ELR (cell line): ENCODE data around the gene ZNF155.
A peak's percentile ranks its signal among the peaks of the same experiment; 100 is the strongest.

ENCODE experiments used
- DNase-seq: peaks from one replicate; pipeline ENCODE4 v3.0.0-alpha.2; 2015; ENCODE audit warnings: low read depth

The ZNF155 gene

DNA sequence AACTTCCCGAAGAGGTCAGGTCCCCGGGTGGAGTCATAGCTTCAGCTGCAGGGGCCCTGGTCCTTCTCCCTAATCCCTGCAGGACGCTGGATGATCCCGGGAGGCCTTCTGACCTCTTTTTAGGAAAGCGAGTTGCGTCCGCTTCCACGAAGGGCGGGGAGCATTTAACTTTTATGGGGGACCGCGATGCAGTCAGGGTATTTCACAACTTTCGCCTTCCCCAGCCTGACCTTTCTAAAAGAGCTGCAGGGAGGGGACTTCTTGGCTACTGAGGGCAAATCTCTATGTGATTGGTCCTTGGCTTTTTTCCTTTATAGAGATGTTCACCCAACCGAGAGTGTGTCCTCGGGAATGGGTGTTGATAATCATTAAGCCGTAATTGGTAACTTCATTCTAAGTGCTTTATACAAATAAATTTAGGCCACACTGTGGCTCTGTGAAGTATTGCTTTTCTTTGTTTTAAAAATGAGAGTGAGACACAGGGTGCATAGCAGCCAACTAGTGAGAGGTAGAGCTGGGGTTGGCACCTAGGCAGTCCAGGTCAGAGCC lies 19.5 kb downstream of the ZNF155 start:
- peak; percentile 37 for DNase-seq

GRCh38 chr19:44005973-44006372 lies 22.0 kb downstream of the ZNF155 start:
- peak; percentile 4 for DNase-seq

DNA sequence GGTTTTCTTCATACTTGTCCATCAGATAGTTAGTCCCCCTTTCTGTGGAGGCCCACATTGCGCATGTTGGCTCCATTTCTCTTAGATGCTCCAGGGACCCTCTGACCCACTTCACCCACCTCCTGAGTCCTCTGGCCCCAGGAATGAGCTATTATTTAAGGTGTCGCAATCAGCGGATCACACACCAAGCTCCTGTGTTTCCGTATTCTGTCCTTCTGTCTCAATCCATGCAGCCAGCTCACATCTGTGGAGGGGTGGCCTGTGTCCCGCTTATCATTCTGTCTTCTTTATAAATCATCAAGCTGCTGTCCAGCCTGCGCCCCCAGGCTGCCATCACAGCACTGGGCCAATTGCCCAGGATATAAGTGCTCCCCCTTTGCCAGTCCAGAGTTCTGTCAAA lies 23.5 kb downstream of the ZNF155 start:
- DNase-seq: no peak

GRCh38 chr19:44010468-44010867 lies 26.5 kb downstream of the ZNF155 start:
- no peak for DNase-seq

GRCh38 chr19:44019498-44019897 lies 35.5 kb downstream of the ZNF155 start:
- DNase-seq: no peak

DNA sequence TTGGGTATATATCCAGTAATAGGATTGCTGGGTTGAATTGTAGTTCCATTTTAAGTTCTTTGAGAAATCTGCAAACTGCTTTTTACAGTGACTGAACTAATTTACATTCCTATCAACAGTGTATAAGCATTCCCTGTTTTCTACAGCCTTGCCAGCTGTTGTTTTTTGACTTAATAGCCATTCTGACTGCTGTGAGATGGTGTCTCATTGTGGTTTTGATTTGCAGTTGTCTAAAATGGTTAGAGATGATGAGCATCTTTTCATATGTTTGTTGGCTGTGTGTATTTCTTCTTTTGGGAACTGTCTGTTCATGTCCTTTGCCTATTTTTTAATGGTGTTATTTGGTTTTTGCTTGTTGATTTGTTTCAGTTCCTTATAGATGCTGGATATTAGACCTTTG lies 37.2 kb downstream of the ZNF155 start:
- no peak for DNase-seq

GRCh38 chr19:44024900-44025216 lies 40.9 kb downstream of the ZNF155 start:
- DNase-seq: no peak

DNA sequence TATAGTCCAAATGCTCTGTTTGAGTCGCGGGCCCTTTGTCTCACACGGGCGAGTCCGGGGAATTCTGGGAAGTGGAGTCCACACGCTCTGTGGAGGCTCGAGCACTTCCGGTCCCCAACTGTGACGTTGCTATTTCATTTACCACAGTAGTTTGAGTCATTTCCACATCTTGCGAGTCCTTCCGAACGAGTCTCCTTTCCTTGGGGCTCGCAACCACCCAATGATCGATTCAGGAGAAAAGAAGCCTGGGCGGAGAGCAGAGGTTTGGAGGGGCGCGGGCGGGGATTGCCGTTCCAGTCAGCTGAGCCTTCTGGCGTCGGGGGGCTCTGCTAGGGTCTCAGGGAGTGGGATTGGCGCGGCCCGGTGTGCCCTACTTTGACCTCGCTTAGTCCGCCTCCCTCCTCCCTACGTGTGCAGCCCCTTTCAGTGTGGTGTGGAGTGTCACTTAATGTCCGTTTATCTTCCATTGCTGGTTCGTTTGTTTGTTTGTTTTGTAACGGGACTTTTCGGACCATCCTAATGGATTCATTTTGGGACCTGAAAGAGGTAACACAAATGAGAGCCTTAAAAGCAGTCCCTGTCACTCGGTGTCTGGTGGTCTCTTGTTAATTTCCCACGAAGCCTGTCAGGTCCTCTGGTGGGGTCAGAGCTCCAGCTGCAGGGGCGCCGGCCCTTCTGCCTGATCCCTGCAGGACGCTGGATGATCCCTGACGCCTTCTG lies 41.4 kb downstream of the ZNF155 start, which contains the start of gene ZNF222:
TSS of gene ZNF222 (plus strand) at position 163 of the 720 bp plus-strand sequence. CDS start at position 221, 58 bp downstream.
- peak; percentile 92 for DNase-seq

DNA sequence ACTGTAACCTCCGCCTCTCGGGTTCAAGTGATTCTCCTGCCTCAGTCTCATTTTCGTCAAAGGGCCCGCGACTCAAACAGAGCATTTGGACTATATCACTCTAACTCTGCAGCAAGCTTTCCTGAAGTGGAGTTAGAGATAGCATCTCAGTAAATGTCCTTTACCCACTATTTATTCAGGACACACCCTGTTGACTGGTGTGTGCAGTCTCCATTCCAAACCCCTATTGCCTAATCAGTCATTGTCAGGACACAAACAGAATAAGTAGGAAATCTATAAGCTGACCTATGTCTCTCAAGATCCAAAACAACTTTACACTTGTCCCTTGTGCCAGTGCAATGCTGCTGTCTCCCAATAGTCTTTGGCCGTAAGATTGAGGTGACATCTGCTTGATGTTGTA lies 42.6 kb downstream of the ZNF155 start:
- no peak for DNase-seq

GRCh38 chr19:44032001-44032610 lies 48.1 kb downstream of the ZNF155 start:
- no peak for DNase-seq

- DNase-seq: no peak
Observed at GRCh38 chr19:44042147-44042546, 58.2 kb downstream of the ZNF155 start.
